Hepatocyte (in vitro differentiated cells): ENCODE data around the gene SUCNR1.

Experiments used
- EZH2 ChIP-seq: fragments of 200-600 bp; sonication (generic); IDR thresholded peaks from 2 replicates; pipeline ENCODE4 v1.6.1; 2016; ENCODE audit warnings: antibody characterized with exemption, mild to moderate bottlenecking, borderline replicate concordance
- TF ChIP-seq, protein P1 (sequence below): fragments of 200-600 bp; sonication (generic); IDR thresholded peaks from 2 replicates; pipeline ENCODE4 v1.5.1; 2016; ENCODE audit warnings: antibody characterized with exemption, mild to moderate bottlenecking; ENCODE audit not compliant: poor library complexity

GRCh38 chr3:151845306-151845905 lies 28.0 kb upstream of the SUCNR1 start:
- TF ChIP-seq, protein P1, sequence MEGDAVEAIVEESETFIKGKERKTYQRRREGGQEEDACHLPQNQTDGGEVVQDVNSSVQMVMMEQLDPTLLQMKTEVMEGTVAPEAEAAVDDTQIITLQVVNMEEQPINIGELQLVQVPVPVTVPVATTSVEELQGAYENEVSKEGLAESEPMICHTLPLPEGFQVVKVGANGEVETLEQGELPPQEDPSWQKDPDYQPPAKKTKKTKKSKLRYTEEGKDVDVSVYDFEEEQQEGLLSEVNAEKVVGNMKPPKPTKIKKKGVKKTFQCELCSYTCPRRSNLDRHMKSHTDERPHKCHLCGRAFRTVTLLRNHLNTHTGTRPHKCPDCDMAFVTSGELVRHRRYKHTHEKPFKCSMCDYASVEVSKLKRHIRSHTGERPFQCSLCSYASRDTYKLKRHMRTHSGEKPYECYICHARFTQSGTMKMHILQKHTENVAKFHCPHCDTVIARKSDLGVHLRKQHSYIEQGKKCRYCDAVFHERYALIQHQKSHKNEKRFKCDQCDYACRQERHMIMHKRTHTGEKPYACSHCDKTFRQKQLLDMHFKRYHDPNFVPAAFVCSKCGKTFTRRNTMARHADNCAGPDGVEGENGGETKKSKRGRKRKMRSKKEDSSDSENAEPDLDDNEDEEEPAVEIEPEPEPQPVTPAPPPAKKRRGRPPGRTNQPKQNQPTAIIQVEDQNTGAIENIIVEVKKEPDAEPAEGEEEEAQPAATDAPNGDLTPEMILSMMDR, result no peak
- no peak for TF ChIP-seq EZH2
